ENCODE measurements around the gene FOSB. TPM values are rescaled to one million over a fixed set of nuclear protein-coding genes. Genes with fewer than 3 reads are reported as not detected.

FOSB gene
- total and polyA plus RNA-seq, 9 of the 15 experiments (the other 6 are each of a cell fraction or from before 2014, with no cell fraction given), result 0.11 to 2.7 (median 0.73) TPM

DNA sequence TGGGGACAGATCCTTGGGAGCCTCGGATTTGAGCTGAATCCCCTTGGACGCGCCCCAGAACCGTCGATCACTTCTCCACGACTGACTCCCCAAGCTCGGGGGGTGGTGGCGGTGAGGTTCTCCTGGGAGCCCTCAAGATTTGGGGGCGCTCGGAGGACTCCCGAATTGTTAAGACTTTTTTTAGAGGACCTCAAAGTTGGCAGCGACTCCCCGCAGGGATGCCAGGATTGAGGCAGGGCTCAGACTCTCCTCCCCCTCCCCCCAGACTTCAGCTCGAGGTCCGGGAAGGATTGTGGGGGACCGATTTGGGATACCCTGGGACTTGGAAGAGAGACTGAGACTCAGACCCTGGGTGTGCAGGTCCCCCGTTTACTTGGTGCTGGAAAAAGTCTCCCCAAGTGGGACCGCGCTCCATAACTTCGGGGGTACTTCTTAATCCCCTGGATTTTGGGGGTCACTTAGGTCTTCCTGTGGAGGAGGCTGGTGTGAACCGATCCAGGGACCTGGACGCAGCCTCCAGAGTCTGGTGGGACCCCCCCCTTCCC, 40.1 kb downstream of the FOSB start:
- Histone ChIP-seq H3K27me3 (ENCODE audit: control insufficient read depth in 2 of 2, insufficient read depth in 2 of 2, low read length in 2 of 2) (no peaks in the 10 kb centered on the region), H3K4me3 (peak overlapping the region; percentile 99), H3K36me3 (ENCODE audit: control insufficient read depth, insufficient read depth, low read length) (peaks cover 32% of the 10 kb centered on the region; the same call in 2 of the 3 replicates), H3K79me2 (ENCODE audit: control insufficient read depth, insufficient read depth, low read length) (peaks cover 66% of the 10 kb centered on the region), H3K27ac (ENCODE audit: extremely low read depth, low read depth, low read length) (peak overlapping the region; percentile 98), H3K4me1 (replicated peaks in 1 of 2; ENCODE audit: control insufficient read depth in 2 of 2, insufficient read depth in 2 of 2, low read length in 2 of 2) (peaks cover 30 to 45% of the 10 kb centered on the region in 2 experiments), H4K20me1 (replicated peaks; ENCODE audit: control insufficient read depth, insufficient read depth, low read length) (no peaks in the 10 kb centered on the region), H2AFZ (ENCODE audit: low read depth, low read length) (no peak overlapping the region), H3K4me2 (ENCODE audit: insufficient read depth, low read length) (peak overlapping the region; percentile 97), H3K9me1 (ENCODE audit: control insufficient read depth, insufficient read depth, low read length) (no peaks in the 10 kb centered on the region), H3K9me3 (replicated peaks; ENCODE audit: control insufficient read depth, insufficient read depth, low read depth, low read length) (no peaks in the 10 kb centered on the region), H3K9ac (ENCODE audit: insufficient read depth in 1 of 2, low read depth in 2 of 2, low read length in 2 of 2) (peak overlapping the region; percentile 95 to 97)
- in situ Hi-C loops (cut with MboI), result no loop called here
- intact Hi-C loops (cut with micrococcal nuclease), result loop anchor here (5.0 kb wide), 1 partner anchor 134 kb away; no protein-coding TSS in a partner anchor
- FAIRE-seq, result no peak
- 2% methylated on average over 19 of the region's 22 CpGs for WGBS (ENCODE audit: insufficient coverage, low coverage, missing lambda C conversion rate)
- BruUV-seq (replicated peaks), result TSS peak; percentile 51
- CTCF ChIA-PET (ENCODE audit: low intra/inter-chr PET ratio), result no interaction called here
- peak in 2 of 4 experiments; percentile 28 to 31 for DNase-seq (ENCODE audit: extremely low read depth in 1 of 4, low spot score in 3 of 4)
- ATAC-seq, result no peak
- POLR2A ChIA-PET, result interaction anchor here (0.6 to 1.6 kb wide), 4 partner anchors 18 to 337 kb away, joined by 3 to 5 read pairs (median 4); partner anchors contain the start of gene TRAPPC6A
- TF ChIP-seq TAF7 (tag; IDR thresholded peaks at IDR 0.05), result no peak
- TF ChIP-seq RBM22 (IDR thresholded peaks at IDR 0.05; ENCODE audit: low read depth, low read length, poor library complexity, severe bottlenecking), result no peak
- 0 out of 4 replicates have a peak, but pooled peaks of 1 of the 2 experiments have one; percentile 9 for TF ChIP-seq UBTF (IDR thresholded peaks at IDR 0.05; ENCODE audit: borderline replicate concordance in 1 of 2, low read depth in 2 of 2, low read length in 2 of 2)
- TF ChIP-seq PHTF2 (CRISPR knock-in tag; IDR thresholded peaks at IDR 0.05), result no peak
- TF ChIP-seq KDM5B (IDR thresholded peaks at IDR 0.05; ENCODE audit: insufficient replicate concordance, low read depth, low read length), result no peak
- 0 out of 4 replicates have a peak, but pooled peaks of 1 of the 2 experiments have one; percentile 21 for TF ChIP-seq FOXA3 (CRISPR knock-in tag; conservative IDR thresholded peaks at IDR 0.05 in 1 of 2, IDR thresholded peaks at IDR 0.05 in 1 of 2)
- TF ChIP-seq ZNF253 (CRISPR knock-in tag; conservative IDR thresholded peaks at IDR 0.05), result no peak
- no peak for TF ChIP-seq TBL1XR1 (IDR thresholded peaks at IDR 0.05; ENCODE audit: low read length in 2 of 2)
- no peak for TF ChIP-seq SAP30 (IDR thresholded peaks at IDR 0.05; ENCODE audit: borderline replicate concordance, insufficient read depth, low read depth, low read length, poor library complexity, severe bottlenecking)
- TF ChIP-seq, protein P1, sequence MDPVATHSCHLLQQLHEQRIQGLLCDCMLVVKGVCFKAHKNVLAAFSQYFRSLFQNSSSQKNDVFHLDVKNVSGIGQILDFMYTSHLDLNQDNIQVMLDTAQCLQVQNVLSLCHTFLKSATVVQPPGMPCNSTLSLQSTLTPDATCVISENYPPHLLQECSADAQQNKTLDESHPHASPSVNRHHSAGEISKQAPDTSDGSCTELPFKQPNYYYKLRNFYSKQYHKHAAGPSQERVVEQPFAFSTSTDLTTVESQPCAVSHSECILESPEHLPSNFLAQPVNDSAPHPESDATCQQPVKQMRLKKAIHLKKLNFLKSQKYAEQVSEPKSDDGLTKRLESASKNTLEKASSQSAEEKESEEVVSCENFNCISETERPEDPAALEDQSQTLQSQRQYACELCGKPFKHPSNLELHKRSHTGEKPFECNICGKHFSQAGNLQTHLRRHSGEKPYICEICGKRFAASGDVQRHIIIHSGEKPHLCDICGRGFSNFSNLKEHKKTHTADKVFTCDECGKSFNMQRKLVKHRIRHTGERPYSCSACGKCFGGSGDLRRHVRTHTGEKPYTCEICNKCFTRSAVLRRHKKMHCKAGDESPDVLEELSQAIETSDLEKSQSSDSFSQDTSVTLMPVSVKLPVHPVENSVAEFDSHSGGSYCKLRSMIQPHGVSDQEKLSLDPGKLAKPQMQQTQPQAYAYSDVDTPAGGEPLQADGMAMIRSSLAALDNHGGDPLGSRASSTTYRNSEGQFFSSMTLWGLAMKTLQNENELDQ (CRISPR knock-in tag; IDR thresholded peaks at IDR 0.05; ENCODE audit: borderline replicate concordance), result no peak
- TF ChIP-seq COPS2 (conservative IDR thresholded peaks at IDR 0.05), result no peak
- TF ChIP-seq FOXM1 (IDR thresholded peaks at IDR 0.05; ENCODE audit: low read depth), result no peak
- 0 out of 2 replicates have a peak, but pooled peaks have one; percentile 22 for TF ChIP-seq FOXM1 (CRISPR knock-in tag; IDR thresholded peaks at IDR 0.05; ENCODE audit: low read depth)
- peak; percentile 41; the same call in 1 of the 2 replicates for TF ChIP-seq ZNF444 (CRISPR knock-in tag; IDR thresholded peaks at IDR 0.05)
- TF ChIP-seq RBFOX2 (IDR thresholded peaks at IDR 0.05; ENCODE audit: low read depth, low read length), result peak; percentile 59
- 0 out of 2 replicates have a peak, but pooled peaks have one; percentile 67 for TF ChIP-seq ZC3H4 (CRISPR knock-in tag; IDR thresholded peaks at IDR 0.05; ENCODE audit: borderline replicate concordance)
